Heart left ventricle (tissue), 13 donors: ENCODE data around the gene PARD3.

Experiments used
- POLR2A ChIP-seq, 2 donors: fragments of 450-650 bp; IDR thresholded peaks; one replicate each; pipeline ENCODE4 v1.6.1; 2017; ENCODE audit warnings: antibody characterized with exemption in 2 of 2, mild to moderate bottlenecking in 2 of 2, moderate library complexity in 2 of 2
- TF ChIP-seq, protein P1 (sequence below), 12 donors: fragments of 200-600 bp; sonication (generic) in 4 of 12; IDR thresholded peaks; one replicate each; pipeline versions ENCODE4 v1.5.0 to v1.8.0; 2018 to 2022; ENCODE audit warnings: antibody characterized with exemption in 12 of 12, mild to moderate bottlenecking in 5 of 12
- donor health status: ischemic (EF 13 %, LVEDD 7.1; RV severe dilation, severe dysfunction).
- donor health status: DM: no; HTN: yes; CAD: no.
- donor health status: DM: no; HTN: no; CAD: no.
- donor health status: ischemic (EF 25% LVEDD 6.9; RV normal size, moderate dysfunction).
- donor health status: ischemic (EF 25% LVEDD 5.7; RV mildly dilated, moderate dysfunction).
- donor health status: ischemic (EF 35%, LVEDD 5.7; RV mildly dilated, moderate dysfunction).
- donor health status: nonischemic (EF 11% LVEDD 7.7; RV severe dilation, severe dysfunction).
- donor health status: DM: yes; HTN: yes; CAD: no.
- donor health status: PGD.
- donor health status: ischemic (EF 29% LVEDD 5.4; RV normal size, mild dysfunction).
- donor health status: nonischemic (EF 23%, LVEDD 6.1; RV moderate dilation, normal function).

DNA sequence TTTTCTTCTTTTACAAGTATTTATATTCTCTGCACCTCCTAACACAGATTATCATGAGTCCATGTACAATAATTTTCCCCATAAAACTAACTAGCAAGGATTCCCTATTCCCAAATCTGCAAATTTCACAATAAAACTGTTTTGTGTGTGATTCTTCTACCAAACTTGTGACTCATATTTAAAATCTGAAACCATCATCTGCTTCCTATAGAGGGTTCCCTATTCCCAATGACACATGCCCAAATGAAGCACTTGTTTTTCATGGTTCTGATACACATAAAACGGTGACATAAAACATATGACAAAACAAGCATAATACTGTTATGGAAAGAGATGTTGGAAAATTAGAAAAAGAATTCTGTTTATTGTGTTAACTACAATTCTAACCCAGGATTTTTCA lies 657.6 kb downstream of the PARD3 start:
- TF ChIP-seq, protein P1, sequence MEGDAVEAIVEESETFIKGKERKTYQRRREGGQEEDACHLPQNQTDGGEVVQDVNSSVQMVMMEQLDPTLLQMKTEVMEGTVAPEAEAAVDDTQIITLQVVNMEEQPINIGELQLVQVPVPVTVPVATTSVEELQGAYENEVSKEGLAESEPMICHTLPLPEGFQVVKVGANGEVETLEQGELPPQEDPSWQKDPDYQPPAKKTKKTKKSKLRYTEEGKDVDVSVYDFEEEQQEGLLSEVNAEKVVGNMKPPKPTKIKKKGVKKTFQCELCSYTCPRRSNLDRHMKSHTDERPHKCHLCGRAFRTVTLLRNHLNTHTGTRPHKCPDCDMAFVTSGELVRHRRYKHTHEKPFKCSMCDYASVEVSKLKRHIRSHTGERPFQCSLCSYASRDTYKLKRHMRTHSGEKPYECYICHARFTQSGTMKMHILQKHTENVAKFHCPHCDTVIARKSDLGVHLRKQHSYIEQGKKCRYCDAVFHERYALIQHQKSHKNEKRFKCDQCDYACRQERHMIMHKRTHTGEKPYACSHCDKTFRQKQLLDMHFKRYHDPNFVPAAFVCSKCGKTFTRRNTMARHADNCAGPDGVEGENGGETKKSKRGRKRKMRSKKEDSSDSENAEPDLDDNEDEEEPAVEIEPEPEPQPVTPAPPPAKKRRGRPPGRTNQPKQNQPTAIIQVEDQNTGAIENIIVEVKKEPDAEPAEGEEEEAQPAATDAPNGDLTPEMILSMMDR (IDR thresholded peaks at IDR 0.05), result no peak
- TF ChIP-seq POLR2A (IDR thresholded peaks at IDR 0.05), result no peak
